Fibroblast of skin of right quadriceps (primary cell): Measurements from ENCODE around the gene ABCA7.
"Not testable (repeated sequence)": the region's sequence is repeated elsewhere in the genome, so short reads cannot be mapped to it uniquely, and the experiment has no call there.

Source experiments
- DNase-seq: peaks from one replicate; pipeline ENCODE4 v3.0.0-alpha.2; 2013

Gene ABCA7

DNA sequence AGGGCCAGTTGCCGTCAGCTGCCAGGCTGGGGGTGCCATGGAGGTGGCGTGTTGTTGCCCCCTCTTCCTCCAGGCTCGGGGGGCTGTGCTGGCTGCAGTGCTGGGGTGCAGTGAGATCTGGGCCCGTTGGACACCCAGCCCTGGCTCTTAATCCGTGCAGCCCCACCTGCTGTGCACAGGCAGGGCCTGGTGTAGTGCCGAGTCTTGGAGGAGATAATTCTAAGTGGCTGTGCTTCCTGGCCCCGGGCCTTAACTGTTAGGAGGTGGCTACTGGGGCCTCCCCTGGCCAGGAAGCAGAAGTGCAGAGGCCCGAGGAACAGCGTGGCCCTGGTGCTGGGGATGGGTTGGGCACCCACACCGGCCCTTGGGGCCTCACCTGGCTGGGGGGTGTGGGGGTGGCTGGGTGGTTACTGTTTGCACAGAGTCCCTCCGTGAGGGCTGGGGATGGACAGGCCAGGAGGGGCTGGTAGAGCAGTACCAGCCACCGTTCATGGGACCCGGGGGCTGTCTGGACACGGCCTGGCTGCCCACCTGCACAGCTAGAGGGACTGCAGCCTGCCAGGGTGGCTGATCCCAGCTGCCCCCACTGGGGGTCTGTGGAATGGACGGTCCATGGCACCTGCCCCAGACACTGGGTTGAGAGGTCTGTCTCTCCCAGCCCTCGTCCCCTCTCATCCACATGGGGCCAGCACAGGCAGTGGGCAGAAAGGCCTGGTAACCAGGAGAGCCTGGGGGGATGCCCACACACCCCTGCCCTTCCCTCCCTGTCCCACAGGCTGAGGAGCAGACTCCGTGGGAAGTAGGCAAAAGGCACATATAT, 67.1 kb downstream of the ABCA7 start:
- peak; percentile 35 for DNase-seq

DNA sequence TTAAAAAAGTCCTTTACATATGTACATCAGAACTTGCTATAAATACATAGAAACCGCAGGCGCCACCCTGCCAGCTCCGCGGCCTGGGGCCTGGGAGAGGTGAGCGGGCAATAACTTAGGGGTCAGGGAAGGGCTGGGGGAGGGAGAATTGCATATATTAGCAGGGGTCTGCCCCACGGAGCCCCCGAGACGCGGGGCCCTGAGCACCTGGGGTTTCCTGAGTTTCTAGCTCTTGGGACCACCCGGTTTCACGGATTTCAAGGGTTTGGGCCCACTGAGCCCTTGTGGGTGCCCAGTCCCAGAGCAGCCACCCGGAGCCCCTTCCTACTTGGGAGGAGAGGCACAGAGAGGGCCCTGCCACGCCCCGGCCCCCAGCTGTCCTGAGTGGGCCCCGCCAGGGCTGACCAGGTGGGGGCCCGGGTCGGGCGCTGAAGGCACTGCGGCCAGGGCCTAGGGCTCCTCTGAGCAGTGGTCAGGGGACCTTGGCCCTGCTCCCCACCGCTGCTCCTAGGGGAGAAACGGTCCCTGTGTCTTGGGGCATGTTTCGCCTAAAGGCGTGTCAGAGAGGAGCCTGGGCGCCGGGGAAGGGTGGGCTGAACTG, 67.9 kb downstream of the ABCA7 start:
- no peak for DNase-seq

GRCh38 chr19:1108291-1109031, 68.6 kb downstream of the ABCA7 start:
- no peak for DNase-seq

DNA sequence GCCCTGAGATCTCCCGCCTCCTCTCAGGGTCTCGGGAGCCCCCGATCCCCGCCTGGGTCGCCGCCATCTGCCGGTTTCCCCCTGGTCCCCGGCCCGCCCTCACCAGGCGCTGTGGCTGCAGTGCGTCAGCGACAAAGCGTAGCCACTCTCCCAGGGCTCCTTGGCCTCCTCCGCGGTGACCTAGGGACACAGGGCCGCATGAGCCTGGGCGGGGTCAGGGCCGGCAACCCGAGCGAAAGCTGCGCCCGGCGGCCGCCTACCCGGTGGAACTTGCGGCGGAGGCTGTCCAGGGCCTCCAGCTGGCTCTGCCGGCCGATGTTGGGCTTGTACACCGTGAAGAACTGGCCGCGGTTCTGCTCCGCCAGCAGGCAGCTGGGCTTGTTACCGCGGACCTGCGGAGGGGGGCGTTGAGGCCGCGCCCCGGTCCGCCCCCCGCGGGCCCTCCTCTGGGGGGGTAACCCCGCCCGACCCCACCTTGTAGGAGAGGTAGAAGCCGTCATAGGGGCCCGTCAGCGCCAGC, 69.2 kb downstream of the ABCA7 start:
- no peak for DNase-seq

- DNase-seq: no peak
Measured at GRCh38 chr19:1109697-1110671, 70.1 kb downstream of the ABCA7 start.

DNA sequence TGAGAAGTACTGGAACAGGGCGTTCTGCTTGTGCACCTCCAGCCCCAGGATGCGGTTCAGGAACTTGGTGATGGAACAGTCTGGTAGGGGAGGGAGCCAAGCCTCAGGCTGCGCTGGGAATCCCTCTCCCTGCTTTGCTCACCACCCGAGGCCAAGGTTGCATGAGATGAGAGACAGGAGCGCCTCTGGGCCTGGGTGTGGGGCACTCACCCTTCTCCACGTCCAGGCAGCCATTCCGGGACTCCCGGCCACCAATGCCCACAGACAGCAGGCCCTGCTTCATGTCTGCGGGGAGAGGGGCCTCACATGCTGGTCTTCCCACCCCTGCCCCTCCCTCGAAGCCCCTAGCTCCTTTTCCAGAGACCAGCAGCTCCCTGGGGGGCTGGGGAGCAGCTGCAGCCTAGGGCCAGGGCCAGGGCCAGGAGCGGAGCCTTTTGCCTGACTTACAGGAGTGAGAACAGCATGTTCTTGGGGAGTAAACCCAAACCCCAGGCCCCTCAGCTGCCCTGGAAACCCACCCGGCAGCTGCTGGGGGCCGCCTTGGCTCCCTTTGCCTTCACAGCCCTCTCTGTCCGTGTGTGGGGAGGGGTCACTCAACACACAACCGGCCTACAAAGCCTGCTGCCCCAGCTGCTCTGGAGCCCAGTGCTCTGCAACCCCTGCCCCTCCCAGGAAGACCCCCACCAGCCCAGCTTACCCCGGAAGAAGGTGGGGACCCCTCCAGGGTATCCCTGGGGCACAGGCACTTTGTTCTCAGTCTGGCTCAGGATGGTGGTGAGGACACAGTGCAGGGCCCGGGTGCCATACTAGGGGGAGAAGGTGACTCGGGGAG, 71.1 kb downstream of the ABCA7 start:
- no peak for DNase-seq

DNA sequence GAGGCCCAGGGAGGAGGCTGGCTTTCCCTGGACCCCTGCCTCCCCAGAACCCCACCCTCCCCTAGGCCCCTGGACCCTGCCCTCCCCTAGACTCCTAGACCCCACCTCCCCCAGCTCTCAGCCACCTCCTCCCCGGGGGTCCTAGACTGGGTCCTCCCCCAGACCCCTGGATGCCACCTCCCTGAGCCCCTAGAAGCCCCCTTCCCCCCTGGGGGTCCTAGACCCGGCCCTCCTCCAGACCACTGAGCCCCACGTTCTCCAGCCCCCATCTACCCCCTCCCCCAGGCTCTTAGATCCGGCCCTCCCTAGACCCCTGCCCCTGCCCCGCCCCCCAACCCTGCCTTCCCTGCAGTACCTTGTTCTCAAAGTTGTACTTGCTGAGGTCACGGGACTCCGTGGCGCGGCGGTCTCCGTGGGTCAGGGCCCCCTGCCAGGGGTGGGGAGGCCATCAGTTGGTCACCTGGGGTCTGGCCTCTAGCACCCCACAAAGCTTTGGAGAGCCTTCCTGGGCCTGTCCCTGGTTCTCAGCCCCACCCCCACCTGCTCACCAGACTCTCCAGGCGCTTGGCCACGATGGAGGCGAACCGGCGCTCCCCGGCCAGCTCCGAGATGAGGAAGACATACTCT, 71.8 kb downstream of the ABCA7 start:
- no peak for DNase-seq

DNA sequence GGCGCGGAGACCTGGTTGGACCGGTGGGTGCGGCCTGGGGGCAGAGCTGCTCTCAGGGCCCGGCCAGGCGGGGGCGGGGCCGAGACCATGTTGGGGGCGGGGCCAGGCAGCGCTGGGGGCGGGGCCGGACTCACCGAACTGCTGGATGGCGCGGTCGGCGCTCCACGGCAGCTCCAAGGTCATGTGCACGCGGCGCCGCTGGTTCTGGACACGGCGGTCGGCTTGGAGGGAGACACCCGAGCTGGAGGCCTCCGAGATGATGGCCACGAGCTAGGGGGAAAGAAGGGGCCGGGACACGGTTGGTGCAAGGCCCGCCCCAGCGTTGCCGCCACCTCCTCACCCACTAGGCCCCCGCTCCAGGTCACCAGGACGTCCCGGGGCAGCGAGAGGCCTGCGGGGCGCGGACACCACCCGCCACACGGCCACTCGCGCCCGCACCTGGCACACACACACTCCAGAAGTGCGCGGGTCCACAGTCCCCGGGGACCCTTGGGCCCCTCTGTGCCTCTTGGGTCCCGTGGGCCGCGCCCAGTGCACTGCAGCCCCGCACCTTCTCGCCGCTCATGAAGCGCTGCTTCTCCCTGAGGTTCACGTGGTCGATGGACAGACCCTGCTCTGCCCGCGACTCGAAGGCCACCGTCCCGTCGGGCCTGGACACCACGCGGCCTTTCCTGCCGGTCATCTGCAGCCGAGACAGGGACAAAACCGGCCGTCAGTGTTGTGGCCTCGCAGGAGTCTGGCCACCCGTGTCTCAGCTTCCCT, 72.5 kb downstream of the ABCA7 start:
- DNase-seq: no peak

- peak; percentile 90 for DNase-seq
Measured at GRCh38 chr19:1113030-1113985, 73.4 kb downstream of the ABCA7 start.

DNA sequence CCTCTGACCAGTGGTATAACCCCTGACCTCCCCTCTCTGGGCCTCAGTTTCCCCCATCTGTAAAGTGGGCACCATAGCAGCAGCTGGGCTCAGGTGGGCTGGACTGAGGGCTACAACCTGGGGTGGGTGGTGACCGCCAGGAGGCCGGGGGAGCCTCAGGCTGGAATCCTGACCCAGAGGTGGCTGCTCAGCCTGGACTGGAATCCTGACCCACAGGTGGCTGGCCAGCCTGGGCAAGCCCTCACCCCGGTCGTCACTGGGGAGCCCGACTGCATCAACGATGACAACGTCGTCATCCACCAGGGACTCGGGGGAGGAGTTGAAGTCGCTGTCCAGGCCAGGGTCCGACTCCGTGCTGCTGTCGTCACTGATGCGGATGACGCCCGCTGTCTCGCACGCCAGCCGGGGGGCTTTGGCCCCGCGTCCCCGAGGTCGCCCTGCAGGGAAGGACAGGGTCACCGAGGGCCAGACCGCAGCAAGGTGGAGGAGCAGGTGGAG, 74.1 kb downstream of the ABCA7 start:
- no peak for DNase-seq

DNA sequence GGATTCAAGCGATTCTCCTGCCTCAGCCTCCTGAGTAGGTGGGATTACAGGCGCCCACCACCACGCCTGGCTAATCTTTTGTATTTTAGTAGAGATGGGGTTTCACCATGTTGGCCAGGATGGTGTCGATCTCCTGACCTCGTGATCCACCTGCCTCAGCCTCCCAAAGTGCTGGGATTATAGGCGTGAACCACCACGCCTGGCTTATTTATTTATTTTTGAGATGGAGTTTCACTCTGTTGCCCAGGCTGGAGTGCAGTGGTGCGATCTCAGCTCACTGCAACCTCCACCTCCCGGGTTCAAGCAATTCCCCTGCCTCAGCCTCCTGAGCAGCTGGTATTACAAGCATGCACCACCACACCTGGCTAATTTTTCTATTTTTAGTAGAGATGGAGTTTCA, 74.8 kb downstream of the ABCA7 start:
- DNase-seq: not testable (repeated sequence)
